Activated CD4-positive, alpha-beta memory T cell treated with anti-CD3 and anti-CD28 coated beads, Interleukin-2, amount 10 ng/mL, durations not matched to agents 7 days and 5 days (primary cell): ENCODE measurements around the gene SDF4. TPM values are rescaled to one million over a fixed set of nuclear protein-coding genes. Genes with fewer than 3 reads are reported as not detected.
"Not testable (repeated sequence)": the region's sequence is repeated elsewhere in the genome, so short reads cannot be mapped to it uniquely, and the experiment has no call there.

Source experiments
- CTCF ChIA-PET: fragments of 350-600 bp; sonication (Branson Sonifier 250); formaldehyde crosslinking; loops from one replicate; lab custom pipeline; 2021; ENCODE audit warnings: antibody characterized with exemption, inconsistent platforms; lab: Charles Lee
- POLR2A ChIA-PET: fragments of 350-600 bp; sonication (Branson Sonifier 250); formaldehyde crosslinking; loops from one replicate; lab custom pipeline; 2021; ENCODE audit warnings: antibody characterized with exemption; lab: Charles Lee
- DNase-seq: peaks from one replicate; pipeline ENCODE4 v3.0.0-alpha.2; 2020
- H3K27ac Mint-ChIP-seq: one replicate; pipeline ENCODE4 v1.8.0; 2021; ENCODE audit warnings: mild to moderate bottlenecking, mixed read lengths
- H3K27me3 Mint-ChIP-seq: one replicate; pipeline ENCODE4 v1.8.0; 2021; ENCODE audit warnings: mixed read lengths
- H3K36me3 Mint-ChIP-seq: one replicate; pipeline ENCODE4 v1.8.0; 2021; ENCODE audit warnings: low read depth, mixed read lengths
- H3K4me1 Mint-ChIP-seq: one replicate; pipeline ENCODE4 v1.8.0; 2021; ENCODE audit warnings: mixed read lengths
- H3K4me3 Mint-ChIP-seq: one replicate; pipeline ENCODE4 v1.8.0; 2021; ENCODE audit warnings: mild to moderate bottlenecking, mixed read lengths
- H3K9me3 Mint-ChIP-seq: one replicate; pipeline ENCODE4 v1.8.0; 2021; ENCODE audit warnings: mixed read lengths
- total RNA-seq, 2 experiments: library from RNA; stranded (reverse); gene quantifications; one replicate each; pipeline ENCODE4 v1.2.3, GENCODE V29; 2021

Gene SDF4
- total RNA-seq, 2 experiments from 2014 or later = 181 TPM

DNA sequence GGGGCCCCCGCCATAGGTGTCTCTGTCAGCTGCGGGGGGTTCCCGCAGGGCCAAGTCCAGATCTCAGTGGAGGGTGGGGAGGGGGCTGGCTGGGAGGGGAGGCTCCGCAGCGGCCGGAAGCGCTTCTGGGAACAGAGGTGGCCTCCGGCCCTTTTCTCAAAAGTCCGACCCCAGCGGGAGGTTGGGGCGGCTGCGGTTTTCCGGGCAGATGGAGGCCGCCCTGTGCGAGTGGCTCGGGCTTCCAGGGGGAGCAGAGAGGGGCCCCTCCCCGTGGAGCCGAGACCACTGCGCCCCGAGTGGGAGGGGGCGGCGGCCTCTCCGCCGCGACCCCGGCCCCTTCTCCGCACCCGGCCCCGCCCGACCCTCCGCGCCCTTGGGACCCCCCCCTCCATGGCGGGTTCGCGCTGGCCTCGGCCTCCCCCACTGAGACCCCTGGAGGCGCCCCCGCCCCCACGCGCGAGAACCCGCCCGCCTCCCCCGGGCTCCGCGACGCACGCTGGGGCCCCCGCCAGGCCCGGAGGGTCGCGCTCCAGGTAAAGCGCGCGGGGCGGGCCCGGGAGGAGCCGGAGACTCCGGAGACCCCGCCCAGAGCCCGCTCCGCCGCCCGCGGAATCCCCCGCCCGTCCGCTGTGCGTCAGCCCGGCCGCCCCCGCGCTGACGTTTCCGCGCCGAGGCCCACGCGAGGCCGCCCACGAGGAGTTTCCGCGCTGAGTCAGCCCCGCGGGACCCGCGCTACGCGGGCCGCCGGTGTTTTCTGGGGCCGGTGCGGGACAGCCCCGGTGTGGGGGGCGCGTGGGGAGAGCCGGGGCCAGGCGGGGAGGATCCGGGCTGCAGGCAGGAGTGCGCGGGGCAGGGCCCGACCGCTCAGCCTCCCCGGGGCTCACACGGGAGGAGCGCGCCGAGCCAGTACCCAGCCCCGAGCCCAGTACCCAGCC is 30.7 kb downstream of the SDF4 start:
- peak; percentile 80 for DNase-seq
- Mint-ChIP-seq H3K27ac (peak overlapping the region; percentile 58), H3K9me3 (no peaks in the 10 kb centered on the region), H3K36me3 (no peaks in the 10 kb centered on the region), H3K4me1 (peaks cover 15% of the 10 kb centered on the region), H3K4me3 (peak overlapping the region; percentile 16), H3K27me3 (no peaks in the 10 kb centered on the region)
- POLR2A ChIA-PET = interaction anchor here (0.5 to 1.1 kb wide), 2 partner anchors 12 to 13 kb away, joined by 4 to 7 read pairs; no protein-coding TSS in a partner anchor
- CTCF ChIA-PET = no interaction called here

DNA sequence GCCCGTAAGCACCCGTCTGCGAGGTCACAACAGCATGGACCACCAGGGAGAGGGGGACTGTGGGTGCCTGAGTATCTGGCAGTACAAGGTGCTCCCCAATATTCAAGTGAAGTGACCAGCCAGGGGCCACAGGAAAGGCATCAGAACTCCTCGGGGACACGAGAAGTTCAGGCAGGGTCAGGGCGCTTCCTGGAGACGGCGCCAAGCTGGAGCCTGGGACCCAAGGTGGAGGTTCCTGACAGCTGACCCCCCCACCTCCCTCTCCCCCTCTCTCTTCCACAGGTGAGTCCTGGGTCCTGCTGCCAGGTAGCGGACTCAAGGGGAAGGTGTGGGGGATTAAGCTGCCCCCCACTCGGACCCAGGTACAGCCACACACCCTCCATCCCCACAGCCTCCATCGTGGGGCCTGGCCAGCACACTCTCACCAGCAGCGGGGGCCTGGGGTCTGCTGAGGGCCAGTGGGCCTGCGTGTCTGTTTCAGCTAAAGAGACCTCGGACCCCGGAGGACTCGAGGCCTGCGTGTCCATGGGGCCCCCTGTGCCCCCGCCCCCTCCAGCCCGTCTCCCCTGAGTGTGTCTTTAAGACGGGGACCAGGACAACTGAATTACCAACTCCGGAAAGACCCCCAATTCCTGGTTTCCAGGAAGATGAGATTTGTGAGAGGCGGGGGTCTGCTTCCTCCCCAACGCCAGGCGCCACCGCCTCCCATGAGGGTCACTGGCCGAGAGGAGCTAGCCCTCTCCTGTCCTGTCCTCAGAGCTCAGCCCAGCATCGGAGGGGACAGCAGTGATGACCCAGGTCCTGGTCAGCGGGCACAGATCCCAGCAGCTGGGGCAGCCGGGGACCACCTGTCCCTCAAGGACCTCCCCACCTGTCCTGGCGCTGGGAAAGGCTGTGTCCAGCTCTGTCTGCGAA is 31.6 kb downstream of the SDF4 start:
- ChIA-PET CTCF (no interaction called here), POLR2A (interaction anchor here (0.5 to 1.1 kb wide), 3 partner anchors 12 to 31 kb away, joined by 3 to 7 read pairs (median 4); no protein-coding TSS in a partner anchor)
- Mint-ChIP-seq H3K27me3 (no peaks in the 10 kb centered on the region), H3K9me3 (no peaks in the 10 kb centered on the region), H3K4me3 (peak overlapping the region; percentile 17), H3K36me3 (no peaks in the 10 kb centered on the region), H3K27ac (peak overlapping the region; percentile 58), H3K4me1 (peaks cover 12% of the 10 kb centered on the region)
- DNase-seq = no peak

DNA sequence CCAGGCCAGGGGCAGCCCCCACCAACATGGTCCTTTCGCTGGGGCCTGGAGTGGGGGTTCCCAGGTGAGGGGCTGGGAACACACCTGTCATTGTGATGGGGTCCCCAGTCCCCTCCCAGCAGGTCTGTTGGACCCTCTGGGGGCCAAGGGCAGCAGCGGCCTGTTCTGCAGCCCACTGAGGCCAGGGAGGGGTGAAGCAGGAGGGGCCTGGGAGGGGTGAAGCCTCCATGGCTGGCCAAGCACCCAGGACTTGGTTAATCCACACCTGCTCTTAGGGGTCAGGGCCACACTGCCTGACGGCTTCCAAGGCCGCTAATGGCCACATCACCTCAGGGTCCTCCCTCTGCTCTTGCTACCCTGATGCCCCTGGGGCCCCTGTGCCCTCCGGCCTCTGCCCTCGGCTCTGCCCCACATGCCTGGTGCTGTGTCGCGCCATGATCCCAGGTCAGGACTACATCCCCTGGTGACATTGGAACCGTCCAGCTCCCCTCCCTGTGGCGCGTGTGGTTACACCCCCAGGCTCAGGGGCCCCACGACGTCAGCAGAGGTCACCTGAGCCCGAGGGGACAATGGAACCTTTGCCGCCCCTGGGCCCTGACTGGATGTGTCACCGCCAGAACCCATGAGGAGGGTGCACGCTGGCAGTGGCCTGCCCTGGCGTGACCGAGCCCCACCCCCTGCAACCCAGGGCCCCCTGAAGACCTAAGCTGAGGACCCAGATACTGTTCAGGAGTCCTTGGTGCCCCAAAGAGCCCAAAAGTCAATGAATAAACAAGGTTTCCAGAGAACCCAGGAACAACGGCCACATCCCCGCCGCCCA is 32.5 kb downstream of the SDF4 start:
- POLR2A ChIA-PET = interaction anchor here (0.7 kb wide), 1 partner anchor 32 kb away, joined by 3 read pairs; no protein-coding TSS in a partner anchor
- Mint-ChIP-seq H3K27ac (peak overlapping the region; percentile 44), H3K27me3 (peaks cover 6% of the 10 kb centered on the region), H3K4me3 (peak overlapping the region; percentile 17), H3K4me1 (peaks cover 12% of the 10 kb centered on the region), H3K36me3 (peaks cover 7% of the 10 kb centered on the region), H3K9me3 (peaks cover 5% of the 10 kb centered on the region)
- DNase-seq = no peak
- CTCF ChIA-PET = no interaction called here

DNA sequence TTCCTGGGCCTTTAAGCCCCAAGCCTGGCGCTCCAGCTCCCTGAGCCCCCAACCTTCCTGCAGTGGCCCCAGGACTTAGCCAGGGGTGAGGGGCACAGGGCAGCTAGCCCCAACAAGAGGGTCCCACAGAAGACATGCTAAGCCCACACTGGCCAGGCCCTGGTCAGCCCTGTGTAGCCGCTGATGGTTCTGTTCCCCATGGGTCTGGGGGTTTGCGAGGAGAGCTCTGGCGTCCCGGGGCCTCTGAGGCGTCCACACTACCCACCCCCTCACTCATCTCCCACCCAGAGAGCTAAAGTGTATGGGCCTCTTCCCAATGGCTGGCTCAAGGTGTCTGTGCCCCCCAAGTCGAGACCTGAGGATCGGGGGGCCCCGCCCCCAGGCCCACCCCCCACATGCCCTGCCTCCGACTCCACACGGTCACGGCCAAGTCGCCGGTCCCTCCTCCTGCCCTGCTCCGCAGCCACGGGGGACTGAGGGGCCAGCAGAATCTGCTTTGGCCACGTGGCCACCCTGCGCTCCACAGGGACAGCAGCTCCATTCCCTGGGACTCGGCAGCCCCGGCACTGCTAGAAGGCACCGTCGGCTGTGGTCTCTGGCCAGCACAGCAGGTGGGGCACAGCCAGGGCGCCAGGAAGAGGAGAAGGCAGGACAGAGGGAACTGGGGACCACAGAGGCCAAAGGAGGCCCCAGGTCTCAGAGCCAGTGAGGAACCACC is 33.2 kb downstream of the SDF4 start:
- H3K4me3 Mint-ChIP-seq = no peak overlapping the region

DNA sequence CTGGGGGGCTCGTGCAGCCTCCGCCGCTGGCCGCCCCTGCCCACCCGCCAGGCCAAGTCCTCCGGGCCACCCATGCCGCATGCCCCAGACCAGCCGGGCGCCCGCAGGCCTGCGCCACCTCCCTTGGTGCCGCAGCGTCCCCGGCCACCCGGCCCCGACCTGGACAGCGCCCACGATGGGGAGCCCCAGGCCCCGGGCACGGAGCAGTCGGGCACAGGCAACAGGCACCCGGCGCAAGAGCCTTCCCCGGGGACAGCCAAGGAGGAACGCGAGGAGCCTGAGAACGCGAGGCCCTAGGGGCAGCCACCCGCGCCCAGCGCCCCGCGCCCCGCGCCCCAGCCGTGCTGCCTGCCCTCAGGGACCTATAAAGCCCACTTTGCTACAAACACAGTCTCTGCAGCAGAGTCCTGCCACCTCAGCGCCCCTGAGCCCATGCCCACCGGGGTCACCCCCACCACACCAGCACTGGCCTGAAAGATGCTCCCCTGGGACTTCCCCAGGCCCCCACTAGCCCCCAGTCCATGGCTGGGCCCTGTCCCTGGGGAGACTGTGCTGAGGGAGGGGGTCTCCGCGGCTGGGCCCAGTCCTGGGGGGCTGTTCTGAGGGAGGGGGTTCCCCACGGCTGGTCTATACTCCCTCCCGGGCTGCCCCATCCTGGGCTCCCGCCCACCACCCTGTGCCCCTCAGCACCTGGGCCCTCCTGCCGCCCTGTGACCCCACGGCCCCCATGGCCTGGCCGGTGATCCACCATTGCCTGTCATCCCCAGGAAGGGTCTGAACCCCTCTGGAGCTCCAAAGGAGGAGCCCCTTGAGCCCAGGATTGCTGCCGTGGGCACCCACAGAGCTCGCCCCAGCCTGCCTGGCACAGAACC is 34.0 kb downstream of the SDF4 start:
- Mint-ChIP-seq H3K27ac (no peak overlapping the region), H3K9me3 (peaks cover 6% of the 10 kb centered on the region), H3K4me3 (no peak overlapping the region), H3K36me3 (peaks cover 7% of the 10 kb centered on the region), H3K4me1 (peaks cover 12% of the 10 kb centered on the region), H3K27me3 (peaks cover 8% of the 10 kb centered on the region)
- DNase-seq = no peak
- CTCF ChIA-PET = no interaction called here
- POLR2A ChIA-PET = no interaction called here

More for the DNA sequence above, 33.2 kb downstream of the SDF4 start:
- POLR2A ChIA-PET = no interaction called here
- H3K36me3 Mint-ChIP-seq = peaks cover 7% of the 10 kb centered on the region
- CTCF ChIA-PET = no interaction called here
- H3K9me3 Mint-ChIP-seq = peaks cover 6% of the 10 kb centered on the region
- no peak overlapping the region for H3K27ac Mint-ChIP-seq
- peaks cover 8% of the 10 kb centered on the region for H3K27me3 Mint-ChIP-seq
- peaks cover 12% of the 10 kb centered on the region for H3K4me1 Mint-ChIP-seq
- DNase-seq = no peak

DNA sequence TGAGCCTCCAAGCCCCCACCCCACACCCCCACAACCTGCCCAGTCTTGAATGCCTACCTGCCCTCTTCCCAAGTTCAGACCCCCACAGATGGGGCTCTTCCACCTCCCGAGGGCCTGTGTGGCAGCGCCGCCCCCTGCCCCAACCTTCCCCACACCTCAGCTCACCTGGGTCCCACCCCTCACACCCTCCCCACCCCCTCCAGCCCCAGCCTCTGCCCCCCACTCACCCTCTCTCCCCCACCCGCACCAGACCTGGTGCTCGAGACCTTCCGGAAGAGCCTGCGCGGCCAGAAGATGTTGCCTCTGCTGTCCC is 34.7 kb downstream of the SDF4 start:
- CTCF ChIA-PET = no interaction called here
- H3K4me3 Mint-ChIP-seq = no peak overlapping the region
- H3K36me3 Mint-ChIP-seq = peaks cover 7% of the 10 kb centered on the region
- H3K4me1 Mint-ChIP-seq = peaks cover 12% of the 10 kb centered on the region
- peaks cover 7% of the 10 kb centered on the region for H3K9me3 Mint-ChIP-seq
- DNase-seq = no peak
- POLR2A ChIA-PET = no interaction called here
- H3K27me3 Mint-ChIP-seq = peaks cover 10% of the 10 kb centered on the region
- no peak overlapping the region for H3K27ac Mint-ChIP-seq

DNA sequence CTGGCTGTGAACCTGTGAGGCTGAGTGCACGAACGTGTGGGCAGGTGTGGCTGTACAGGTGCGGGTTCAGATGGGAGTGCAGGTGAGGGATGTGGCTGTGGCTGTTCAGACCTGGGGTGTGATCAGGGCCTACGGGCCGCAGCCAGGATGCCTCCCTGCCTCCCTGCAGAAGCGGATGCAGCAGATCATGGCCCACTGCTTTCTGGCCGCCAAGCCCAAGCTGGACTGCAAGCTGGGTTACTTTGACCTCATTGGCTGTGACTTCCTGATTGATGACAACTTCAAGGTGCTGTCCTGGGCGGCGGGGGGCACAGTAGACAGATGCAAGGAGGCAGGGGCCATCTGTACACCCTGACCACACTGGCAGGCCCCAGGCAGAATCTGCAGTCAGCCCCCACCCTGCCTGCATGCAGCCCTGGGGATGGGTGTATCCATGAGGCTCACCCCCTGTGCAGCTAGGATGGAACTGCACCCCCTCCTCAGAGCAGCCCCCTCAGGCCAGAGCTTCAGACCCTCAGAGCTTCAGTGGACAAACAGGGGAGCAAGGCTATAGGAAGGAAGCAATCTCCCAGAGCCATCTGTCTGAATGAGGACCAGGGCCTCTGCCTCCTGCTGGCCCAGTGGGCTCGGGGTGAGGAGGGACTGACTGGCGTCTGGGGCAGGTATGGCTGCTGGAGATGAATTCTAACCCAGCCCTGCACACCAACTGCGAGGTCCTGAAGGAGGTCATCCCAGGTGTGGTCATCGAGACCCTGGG is 35.2 kb downstream of the SDF4 start:
- DNase-seq = no peak
- H3K27me3 Mint-ChIP-seq = peaks cover 14% of the 10 kb centered on the region
- CTCF ChIA-PET = interaction anchor here (1.2 kb wide), 1 partner anchor 74 kb away, joined by 4 read pairs; no protein-coding TSS in a partner anchor

DNA sequence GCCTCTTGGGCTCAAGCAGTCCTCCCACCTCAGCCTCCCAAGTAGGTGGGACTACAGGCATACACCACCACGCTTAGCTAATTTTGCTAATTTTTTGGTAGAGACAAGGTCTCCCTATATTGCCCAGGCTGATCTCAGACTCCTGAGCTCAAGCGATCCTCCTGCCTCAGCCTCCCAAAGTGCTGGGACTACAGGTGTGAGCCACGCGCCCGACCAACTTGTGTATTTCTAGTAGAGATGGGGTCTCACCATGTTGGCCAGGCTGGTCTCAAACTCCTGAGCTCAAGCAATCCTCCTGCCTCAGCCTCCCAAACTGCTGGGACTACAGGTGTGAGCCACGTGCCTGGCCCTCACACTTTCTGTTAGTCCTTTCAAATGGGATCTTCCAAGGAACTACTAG is 36.1 kb downstream of the SDF4 start:
- peaks cover 14% of the 10 kb centered on the region for H3K27me3 Mint-ChIP-seq
- DNase-seq, POLR2A ChIA-PET, H3K36me3 Mint-ChIP-seq, H3K27ac Mint-ChIP-seq, H3K4me3 Mint-ChIP-seq: not testable (repeated sequence)
- peaks cover 11% of the 10 kb centered on the region for H3K4me1 Mint-ChIP-seq
- H3K9me3 Mint-ChIP-seq = peaks cover 11% of the 10 kb centered on the region
- CTCF ChIA-PET = interaction anchor here (1.2 kb wide), 1 partner anchor 73 kb away, joined by 4 read pairs; no protein-coding TSS in a partner anchor

More for the DNA sequence above, 35.2 kb downstream of the SDF4 start:
- Mint-ChIP-seq H3K4me3 (no peak overlapping the region), H3K9me3 (peaks cover 11% of the 10 kb centered on the region), H3K36me3 (peaks cover 7% of the 10 kb centered on the region), H3K4me1 (peaks cover 12% of the 10 kb centered on the region), H3K27ac (no peak overlapping the region)
- POLR2A ChIA-PET = no interaction called here

DNA sequence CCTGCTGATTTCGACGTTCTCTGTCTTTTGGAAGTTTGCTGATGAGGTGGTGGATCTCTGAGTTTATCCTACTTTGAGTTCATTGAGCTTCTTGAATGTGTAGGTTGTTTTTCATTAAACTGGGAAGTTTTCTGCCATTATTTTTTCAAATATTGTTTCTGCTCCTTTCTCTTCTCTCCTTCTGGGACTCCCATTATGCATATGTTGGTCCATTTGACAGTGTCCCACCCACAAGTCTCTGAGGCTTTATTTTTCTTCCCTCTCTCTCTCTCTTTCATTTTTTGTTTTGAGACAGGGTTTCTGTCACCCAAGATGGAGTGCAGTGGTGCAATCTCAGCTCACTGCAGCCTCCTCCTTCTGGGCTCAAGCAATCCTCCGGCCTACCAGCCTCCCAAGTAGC is 37.1 kb downstream of the SDF4 start:
- no peak for DNase-seq
- H3K9me3 Mint-ChIP-seq = peaks cover 11% of the 10 kb centered on the region
- ChIA-PET POLR2A (interaction anchor here (0.8 kb wide), 1 partner anchor 22 kb away, joined by 3 read pairs; no protein-coding TSS in a partner anchor), CTCF (interaction anchor here (1.1 kb wide), 1 partner anchor 73 kb away, joined by 3 read pairs; no protein-coding TSS in a partner anchor)
- H3K27ac Mint-ChIP-seq = no peak overlapping the region
- peaks cover 7% of the 10 kb centered on the region for H3K36me3 Mint-ChIP-seq
- peaks cover 2% of the 10 kb centered on the region for H3K4me1 Mint-ChIP-seq
- no peak overlapping the region for H3K4me3 Mint-ChIP-seq
- H3K27me3 Mint-ChIP-seq = peaks cover 16% of the 10 kb centered on the region

DNA sequence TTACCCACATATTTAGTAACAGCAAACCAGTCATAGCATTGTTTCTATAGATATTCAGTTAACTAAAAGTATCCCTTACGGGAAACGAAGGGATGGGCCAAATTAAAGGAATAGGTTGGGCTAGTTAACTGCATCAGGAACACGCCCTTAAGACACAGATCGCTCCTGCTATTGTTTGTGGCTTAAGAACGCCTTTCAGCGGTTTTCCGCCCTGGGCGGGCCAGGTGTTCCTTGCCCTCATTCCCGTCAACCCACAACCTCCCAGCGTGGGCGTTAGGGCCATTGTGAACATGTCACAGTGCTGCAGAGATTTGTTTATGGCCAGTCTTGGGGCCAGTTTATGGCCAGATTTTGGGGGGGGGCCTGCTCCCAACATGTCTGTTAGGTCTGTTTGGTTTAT is 40.1 kb downstream of the SDF4 start:
- Mint-ChIP-seq H3K4me1 (no peaks in the 10 kb centered on the region), H3K27me3 (peaks cover 24% of the 10 kb centered on the region), H3K9me3 (peaks cover 11% of the 10 kb centered on the region), H3K27ac (no peak overlapping the region), H3K4me3 (no peak overlapping the region), H3K36me3 (peaks cover 7% of the 10 kb centered on the region)
- ChIA-PET POLR2A (no interaction called here), CTCF (no interaction called here)
- no peak for DNase-seq
